GM13976 (cell line): ENCODE results near the gene KRT81.

Source experiments
- DNase-seq: peaks from one replicate; pipeline ENCODE4 v3.0.0; 2012; ENCODE audit warnings: low spot score
- CTCF ChIP-seq: IDR thresholded peaks from 2 replicates; pipeline ENCODE4 v1.5.1; 2012; ENCODE audit warnings: borderline replicate concordance, mild to moderate bottlenecking; ENCODE audit not compliant: insufficient read depth; ENCODE audit errors: extremely low read depth, missing control alignments, control extremely low read depth
- in situ Hi-C: fragments of 300-500 bp; cut with MboI; formaldehyde crosslinking; loops from one replicate; pipeline ENCODE4 v1.12.0; 2022; ENCODE audit warnings: low sequenced_read_pairs, mixed read lengths, inconsistent platforms; ENCODE audit not compliant: unreplicated experiment

KRT81 gene

GRCh38 chr12:52279422-52280318 lies 11.7 kb downstream of the KRT81 start:
- no peak for DNase-seq
- in situ Hi-C loops = no loop called here

GRCh38 chr12:52278575-52279421 lies 12.5 kb downstream of the KRT81 start:
- DNase-seq = peak; percentile 91
- TF ChIP-seq CTCF = peak; percentile 95
- in situ Hi-C loops = no loop called here

More at GRCh38 chr12:52279422-52280318, 11.7 kb downstream of the KRT81 start:
- no peak for TF ChIP-seq CTCF

- DNase-seq = no peak
- in situ Hi-C loops = no loop called here
- TF ChIP-seq CTCF = no peak
These were observed 13.7 kb downstream of the KRT81 start for GRCh38 chr12:52277486-52278245.

GRCh38 chr12:52275686-52276085 lies 15.6 kb downstream of the KRT81 start:
- in situ Hi-C loops = no loop called here
- no peak for DNase-seq

GRCh38 chr12:52274521-52275120 lies 16.7 kb downstream of the KRT81 start, which contains the start of gene KRT86:
Gene KRT86 (plus strand): TSS chr12:52274645. CDS start chr12:52301917, 27,272 bp downstream.
- no peak for DNase-seq
- TF ChIP-seq CTCF = no peak
- in situ Hi-C loops = no loop called here

More at GRCh38 chr12:52275686-52276085, 15.6 kb downstream of the KRT81 start:
- TF ChIP-seq CTCF = no peak
